Aorta (tissue), 5 donors: ENCODE data around the gene SNAP29. TPM values are rescaled to one million over a fixed set of nuclear protein-coding genes. Genes with fewer than 3 reads are reported as not detected.
"Not testable (repeated sequence)": the region's sequence is repeated elsewhere in the genome, so short reads cannot be mapped to it uniquely, and the experiment has no call there.

Experiments used
- ATAC-seq: fragments of 200-7000 bp; cut with Tn5 transposase; one replicate; pipeline ENCODE4 v1.9.1; 2022; ENCODE audit warnings: moderate library complexity; ENCODE audit not compliant: low FRiP score
- DNase-seq, 2 donors: peaks; one replicate each; pipeline ENCODE4 v3.0.0-alpha.2; 2020
- H3K27ac ChIP-seq, 2 donors: one replicate each; pipeline ENCODE4 v1.5.1; 2013; ENCODE audit warnings: low read length in 2 of 2, mild to moderate bottlenecking in 2 of 2, moderate library complexity in 2 of 2, control low read depth in 1 of 2, inconsistent platforms in 1 of 2, low read depth in 1 of 2
- H3K27me3 ChIP-seq, 2 donors: one replicate each; pipeline ENCODE4 v1.6.1; 2013; ENCODE audit warnings: control low read depth in 1 of 2, low read length in 1 of 2, mild to moderate bottlenecking in 1 of 2, moderate library complexity in 1 of 2; ENCODE audit not compliant: insufficient read depth in 2 of 2, control insufficient read depth in 1 of 2
- H3K36me3 ChIP-seq, 2 donors: one replicate each; pipeline ENCODE4 v1.6.1; 2013; ENCODE audit warnings: control low read depth in 1 of 2, low read length in 1 of 2, mild to moderate bottlenecking in 1 of 2; ENCODE audit not compliant: insufficient read depth in 2 of 2, control insufficient read depth in 1 of 2
- H3K4me1 ChIP-seq, 2 donors: one replicate each; pipeline ENCODE4 v1.6.1; 2013; ENCODE audit warnings: low read length in 2 of 2, control low read depth in 1 of 2, mild to moderate bottlenecking in 1 of 2, moderate library complexity in 1 of 2; ENCODE audit not compliant: insufficient read depth in 2 of 2, control insufficient read depth in 1 of 2
- H3K4me3 ChIP-seq, 2 donors: one replicate each; pipeline ENCODE4 v1.5.1; 2013; ENCODE audit warnings: low read length in 2 of 2, control low read depth in 1 of 2, mild to moderate bottlenecking in 1 of 2
- H3K9me3 ChIP-seq: one replicate; pipeline ENCODE4 v1.6.1; 2013; ENCODE audit warnings: mild to moderate bottlenecking, low read length; ENCODE audit not compliant: control insufficient read depth
- WGBS, 2 donors: extraction: QIAGEN DNeasy Blood & Tissue Kit; methylation state at CpG; one replicate each; pipeline ENCODE4 v1.1.7; 2013; 5-methylcytosine and 5-hydroxymethylcytosine counted together
- intact Hi-C, 2 donors: fragments of 100-400 bp; cut with DNase I; formaldehyde crosslinking; loops; one replicate each; pipeline versions ENCODE4 v1.14.2 to v1.15.0; 2022
- polyA plus RNA-seq, 2 donors: library from polyadenylated mRNA; stranded (reverse); fragments of 200-250 nt; gene quantifications; one replicate each; pipeline ENCODE4 v1.2.3, GENCODE V29; 2013
- total RNA-seq, 2 donors: library from RNA; stranded (reverse); fragmentation: NEBNext Ultra II Directional; extraction: Animal tissue kit (Norgen Biotek cat#: 25700); gene quantifications; one replicate each; pipeline ENCODE4 v1.2.1, GENCODE V29; 2021
- donor health status: healthy with polysubstance abuse.
- donor health status: Bipolar disorder and iron deficiency.
- donor health status: DM: no; HTN: no; CAD: no.
- donor health status: DM: no; HTN: no; CAD: no.
- donor health status: DM: yes; HTN: yes; CAD: no.

Gene SNAP29
- total and polyA plus RNA-seq, 4 donors = 19.2 to 25.5 (median 22.3) TPM

GRCh38 chr22:20937031-20937793, 78.4 kb downstream of the SNAP29 start:
- H3K9me3 ChIP-seq = no peaks in the 10 kb centered on the region
- no peak overlapping the region for H3K27ac ChIP-seq
- DNase-seq (peak in 1 of 2 donors; percentile 38), ATAC-seq (no peak)
- no peaks in the 10 kb centered on the region for H3K27me3 ChIP-seq
- peaks cover 5 to 9% of the 10 kb centered on the region in 2 donors for H3K36me3 ChIP-seq
- intact Hi-C loops = no loop called here
- peaks cover 3 to 8% of the 10 kb centered on the region in 2 donors for H3K4me1 ChIP-seq
- WGBS, 2 donors = 76 to 80% methylated on average over 12 of the region's 12 CpGs
- H3K4me3 ChIP-seq = no peak overlapping the region

GRCh38 chr22:20937794-20938671, 79.2 kb downstream of the SNAP29 start:
- no peak overlapping the region for H3K4me3 ChIP-seq
- intact Hi-C loops = no loop called here
- no peak overlapping the region for H3K27ac ChIP-seq
- 76 to 78% methylated on average over 8 of the region's 8 CpGs for WGBS, 2 donors
- peak in 1 of 2 donors; percentile 15 for DNase-seq
- H3K36me3 ChIP-seq = peaks cover 5 to 9% of the 10 kb centered on the region in 2 donors
- H3K9me3 ChIP-seq = no peaks in the 10 kb centered on the region
- no peaks in the 10 kb centered on the region for H3K27me3 ChIP-seq
- peaks cover 3 to 8% of the 10 kb centered on the region in 2 donors for H3K4me1 ChIP-seq
- no peak for ATAC-seq

- H3K4me1 ChIP-seq, H3K36me3 ChIP-seq, H3K4me3 ChIP-seq, H3K27me3 ChIP-seq, ATAC-seq, intact Hi-C loops, H3K27ac ChIP-seq, H3K9me3 ChIP-seq: not testable (repeated sequence)
- peak in 1 of 2 donors; percentile 55 for DNase-seq
- WGBS, 2 donors = 94% methylated on average over 14 of the region's 14 CpGs
Measured at GRCh38 chr22:20939457-20940185, 80.8 kb downstream of the SNAP29 start.

- no peaks in the 10 kb centered on the region for H3K27me3 ChIP-seq
- intact Hi-C loops = no loop called here
- H3K4me1 ChIP-seq = peaks cover 3 to 8% of the 10 kb centered on the region in 2 donors
- no peak for ATAC-seq
- H3K27ac ChIP-seq = no peak overlapping the region
- 70 to 74% methylated on average over 3 of the region's 3 CpGs for WGBS, 2 donors
- no peak overlapping the region for H3K4me3 ChIP-seq
- peaks cover 0 to 3% of the 10 kb centered on the region in 2 donors for H3K36me3 ChIP-seq
- no peaks in the 10 kb centered on the region for H3K9me3 ChIP-seq
- DNase-seq = no peak
Measured at GRCh38 chr22:20940186-20940651, 81.4 kb downstream of the SNAP29 start.

Other genes with a start within 250 kb of the SNAP29 start
- under 1 TPM in 1 of 2 donors, not detected in 1; 0.15 TPM for gene SERPIND1, start 84.9 kb upstream of the SNAP29 start, total RNA-seq
- under 1 TPM; 0.23 to 0.38 TPM for gene SERPIND1, start 84.9 kb upstream of the SNAP29 start, polyA plus RNA-seq
- gene PI4KA, start 196 bp upstream of the SNAP29 start, total RNA-seq = 100 to 1,000 TPM in 1 of 2 donors, 10 to 100 TPM in 1; 88.6 to 107 TPM
- gene PI4KA, start 196 bp upstream of the SNAP29 start, polyA plus RNA-seq = 10 to 100 TPM; 21.9 to 61.0 TPM
- 10 to 100 TPM; 36.2 to 45.9 TPM for gene CRKL, start 58.4 kb downstream of the SNAP29 start, total RNA-seq
- gene CRKL, start 58.4 kb downstream of the SNAP29 start, polyA plus RNA-seq = 10 to 100 TPM in 1 of 2 donors, 1 to 10 TPM in 1; 9.5 to 14.4 TPM
- 1 to 10 TPM; 1.0 to 3.8 TPM for gene AIFM3, start 108.2 kb downstream of the SNAP29 start, total RNA-seq
- 1 to 10 TPM; 1.4 to 2.3 TPM for gene AIFM3, start 108.2 kb downstream of the SNAP29 start, polyA plus RNA-seq
- gene LZTR1, start 123.3 kb downstream of the SNAP29 start, total RNA-seq = 10 to 100 TPM; 59.0 to 81.7 TPM
- 10 to 100 TPM; 11.3 to 83.9 TPM for gene LZTR1, start 123.3 kb downstream of the SNAP29 start, polyA plus RNA-seq
- gene THAP7, start 143.1 kb downstream of the SNAP29 start, total RNA-seq = 10 to 100 TPM; 17.0 to 20.8 TPM
- gene THAP7, start 143.1 kb downstream of the SNAP29 start, polyA plus RNA-seq = 10 to 100 TPM; 16.4 to 69.0 TPM
- gene P2RX6, start 156.2 kb downstream of the SNAP29 start, total RNA-seq = under 1 TPM; 0.26 to 0.72 TPM
- gene P2RX6, start 156.2 kb downstream of the SNAP29 start, polyA plus RNA-seq = 1 to 10 TPM in 1 of 2 donors, under 1 TPM in 1; 0.13 to 1.1 TPM
- under 1 TPM in 1 of 2 donors, not detected in 1; 0.15 TPM for gene SLC7A4, start 173.6 kb downstream of the SNAP29 start, total RNA-seq
- not detected for gene SLC7A4, start 173.6 kb downstream of the SNAP29 start, polyA plus RNA-seq
- not detected for gene LRRC74B, start 186.9 kb downstream of the SNAP29 start, total RNA-seq
- under 1 TPM in 1 of 2 donors, not detected in 1; 0.05 TPM for gene LRRC74B, start 186.9 kb downstream of the SNAP29 start, polyA plus RNA-seq